ENCODE results near the gene DCLK1.

Gene DCLK1

DNA sequence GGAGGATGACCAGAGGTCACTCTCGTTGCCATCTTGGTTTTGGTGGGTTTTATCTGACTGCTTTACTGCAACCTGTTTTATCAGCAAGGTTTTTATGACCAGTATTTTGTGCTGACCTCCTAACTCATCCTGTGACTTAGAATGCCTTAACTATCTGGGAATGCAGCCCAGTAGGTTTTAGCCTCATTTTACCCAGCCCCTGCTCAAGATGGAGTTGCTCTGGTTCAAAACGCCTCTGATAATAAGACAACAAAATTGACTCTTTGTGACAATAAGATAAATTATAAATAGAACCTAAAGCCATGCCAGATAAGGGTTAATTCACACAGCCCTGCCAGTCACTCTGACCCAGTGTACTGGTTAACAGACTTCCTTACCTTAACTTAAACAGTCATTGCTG is 387.0 kb downstream of the DCLK1 start:
- no peaks in the 10 kb centered on the region for H3K4me1 ChIP-seq (ENCODE audit: control insufficient read depth, low read depth, low read length)
- H3K27me3 ChIP-seq (ENCODE audit: insufficient read depth, low read length, poor library complexity): no peaks in the 10 kb centered on the region
- no peaks in the 10 kb centered on the region for H3K79me1 ChIP-seq (ENCODE audit: low read length)
- H3K9ac ChIP-seq (ENCODE audit: low read length): no peak overlapping the region
- H3K23ac ChIP-seq (ENCODE audit: low read length): no peak overlapping the region
- no peaks in the 10 kb centered on the region for H3K79me2 ChIP-seq (ENCODE audit: control insufficient read depth, insufficient read depth, low read length)
- H4K8ac ChIP-seq (ENCODE audit: low read depth, low read length): no peak overlapping the region
- H2BK5ac ChIP-seq (ENCODE audit: low read length): no peak overlapping the region
- H4K5ac ChIP-seq (ENCODE audit: low read length): no peak overlapping the region
- H3K56ac ChIP-seq (ENCODE audit: low read length): no peak overlapping the region
- H2BK15ac ChIP-seq (replicated peaks; ENCODE audit: low read depth): no peak overlapping the region
- no peak overlapping the region for H2AK5ac ChIP-seq (ENCODE audit: low read length)
- no peak overlapping the region for H3K27ac ChIP-seq (ENCODE audit: low read depth, low read length)
- no peak overlapping the region for H3K4ac ChIP-seq (ENCODE audit: low read depth, low read length)
- H2BK120ac ChIP-seq (ENCODE audit: low read depth, low read length): no peak overlapping the region
- H3K4me2 ChIP-seq (ENCODE audit: low read length): no peak overlapping the region
- H3K4me3 ChIP-seq (ENCODE audit: low read length): no peak overlapping the region
- DNase-seq: no peak
- no CpG with 5 or more reads among the region's 2 CpGs for WGBS (ENCODE audit: extremely low coverage, insufficient coverage, low lambda C conversion rate)
- H3K36me3 ChIP-seq (ENCODE audit: control insufficient read depth, insufficient read depth, low read length): no peaks in the 10 kb centered on the region
- no peak overlapping the region for H3K18ac ChIP-seq (ENCODE audit: low read length)

DNA sequence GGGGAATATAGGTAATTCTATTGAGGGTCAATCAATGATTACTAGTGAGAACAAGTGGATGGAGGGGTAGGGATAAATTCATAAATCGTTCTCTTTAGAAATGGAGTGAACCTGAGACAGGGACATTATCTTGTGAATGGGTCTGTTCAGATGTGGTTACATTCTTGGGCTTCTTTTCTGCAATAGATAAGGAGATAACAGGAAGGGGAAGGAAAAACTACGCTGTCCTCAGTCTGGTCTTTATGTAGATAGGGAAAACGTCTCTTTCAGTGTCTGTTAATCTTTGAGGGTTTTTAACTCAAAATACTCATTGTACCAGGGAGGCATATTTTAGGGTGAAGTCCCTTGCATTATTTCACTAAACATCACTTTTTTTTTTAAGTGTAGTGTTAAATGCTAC is 388.0 kb downstream of the DCLK1 start:
- H3K27ac ChIP-seq (ENCODE audit: low read depth, low read length): no peak overlapping the region
- H3K9ac ChIP-seq (ENCODE audit: low read length): no peak overlapping the region
- H3K23ac ChIP-seq (ENCODE audit: low read length): no peak overlapping the region
- no peak overlapping the region for H3K4me2 ChIP-seq (ENCODE audit: low read length)
- H3K79me1 ChIP-seq (ENCODE audit: low read length): no peaks in the 10 kb centered on the region
- H3K79me2 ChIP-seq (ENCODE audit: control insufficient read depth, insufficient read depth, low read length): no peaks in the 10 kb centered on the region
- no peak overlapping the region for H3K4me3 ChIP-seq (ENCODE audit: low read length)
- H2AK5ac ChIP-seq (ENCODE audit: low read length): no peak overlapping the region
- no peak overlapping the region for H4K5ac ChIP-seq (ENCODE audit: low read length)
- DNase-seq: no peak
- H2BK120ac ChIP-seq (ENCODE audit: low read depth, low read length): no peak overlapping the region
- H3K27me3 ChIP-seq (ENCODE audit: insufficient read depth, low read length, poor library complexity): no peaks in the 10 kb centered on the region
- whole genome bisulfite sequencing (ENCODE audit: extremely low coverage, insufficient coverage, low lambda C conversion rate): no CpG with 5 or more reads among the region's 3 CpGs
- no peak overlapping the region for H4K8ac ChIP-seq (ENCODE audit: low read depth, low read length)
- H3K18ac ChIP-seq (ENCODE audit: low read length): no peak overlapping the region
- H3K4ac ChIP-seq (ENCODE audit: low read depth, low read length): no peak overlapping the region
- no peak overlapping the region for H2BK15ac ChIP-seq (replicated peaks; ENCODE audit: low read depth)
- H3K56ac ChIP-seq (ENCODE audit: low read length): no peak overlapping the region
- H3K4me1 ChIP-seq (ENCODE audit: control insufficient read depth, low read depth, low read length): no peaks in the 10 kb centered on the region
- H3K36me3 ChIP-seq (ENCODE audit: control insufficient read depth, insufficient read depth, low read length): no peaks in the 10 kb centered on the region
- H2BK5ac ChIP-seq (ENCODE audit: low read length): no peak overlapping the region

DNA sequence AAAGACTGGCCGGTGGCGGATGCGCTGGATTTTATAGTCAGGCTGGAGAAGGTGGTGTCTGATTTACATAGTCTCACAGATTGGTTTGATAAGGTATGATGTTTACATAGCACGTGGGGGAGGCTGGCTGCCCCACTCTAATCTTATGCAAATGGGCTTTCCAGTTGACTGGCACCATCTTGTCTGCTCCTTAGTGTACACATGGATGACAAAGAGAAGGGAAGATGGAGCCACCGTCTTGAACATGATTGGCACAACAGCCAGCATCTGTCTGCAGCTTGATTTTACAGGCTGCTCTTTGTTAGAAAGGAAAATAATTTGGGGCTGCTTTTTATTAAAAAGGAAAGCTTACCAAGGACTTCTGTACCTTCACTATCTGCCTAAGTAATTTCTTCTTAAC is 389.5 kb downstream of the DCLK1 start:
- Histone ChIP-seq H2BK5ac (ENCODE audit: low read length) (no peak overlapping the region), H3K4me1 (ENCODE audit: control insufficient read depth, low read depth, low read length) (no peaks in the 10 kb centered on the region), H2BK15ac (replicated peaks; ENCODE audit: low read depth) (no peak overlapping the region), H3K27me3 (ENCODE audit: insufficient read depth, low read length, poor library complexity) (no peaks in the 10 kb centered on the region), H4K5ac (ENCODE audit: low read length) (no peak overlapping the region), H3K9ac (ENCODE audit: low read length) (no peak overlapping the region), H3K79me2 (ENCODE audit: control insufficient read depth, insufficient read depth, low read length) (no peaks in the 10 kb centered on the region), H3K18ac (ENCODE audit: low read length) (no peak overlapping the region), H2AK5ac (ENCODE audit: low read length) (no peak overlapping the region), H3K4me2 (ENCODE audit: low read length) (no peak overlapping the region), H3K79me1 (ENCODE audit: low read length) (no peaks in the 10 kb centered on the region), H3K4me3 (ENCODE audit: low read length) (no peak overlapping the region), H2BK120ac (ENCODE audit: low read depth, low read length) (no peak overlapping the region), H3K56ac (ENCODE audit: low read length) (no peak overlapping the region), H3K36me3 (ENCODE audit: control insufficient read depth, insufficient read depth, low read length) (no peaks in the 10 kb centered on the region), H3K23ac (ENCODE audit: low read length) (no peak overlapping the region), H4K8ac (ENCODE audit: low read depth, low read length) (no peak overlapping the region), H3K4ac (ENCODE audit: low read depth, low read length) (no peak overlapping the region), H3K27ac (ENCODE audit: low read depth, low read length) (no peak overlapping the region)
- no peak for DNase-seq
- WGBS (ENCODE audit: extremely low coverage, insufficient coverage, low lambda C conversion rate): no CpG with 5 or more reads among the region's 5 CpGs

DNA sequence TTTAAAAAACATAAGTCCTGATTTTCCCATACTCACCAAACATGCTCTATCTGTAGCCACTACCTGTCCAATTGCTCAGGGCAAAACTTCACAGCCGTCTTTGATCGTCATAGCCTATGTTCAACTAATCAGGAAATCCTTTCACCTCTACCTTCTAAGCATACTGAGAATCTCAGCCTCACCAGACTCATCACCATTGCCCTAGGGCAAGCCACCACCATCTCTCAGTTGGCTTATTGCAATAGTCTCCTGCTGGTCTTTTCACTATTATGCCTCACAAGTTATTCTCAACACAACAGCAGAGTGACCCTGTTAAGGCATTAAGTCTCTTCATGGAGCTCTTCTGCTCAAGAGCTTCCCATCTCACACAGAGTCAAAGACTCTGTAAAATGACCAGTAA is 394.3 kb downstream of the DCLK1 start:
- H3K9ac ChIP-seq (ENCODE audit: low read length): no peak overlapping the region
- WGBS (ENCODE audit: extremely low coverage, insufficient coverage, low lambda C conversion rate): no CpG with 5 or more reads among the region's 2 CpGs
- no peak overlapping the region for H3K18ac ChIP-seq (ENCODE audit: low read length)
- DNase-seq: no peak
- no peaks in the 10 kb centered on the region for H3K79me1 ChIP-seq (ENCODE audit: low read length)
- no peak overlapping the region for H2AK5ac ChIP-seq (ENCODE audit: low read length)
- no peak overlapping the region for H3K4me3 ChIP-seq (ENCODE audit: low read length)
- no peak overlapping the region for H3K4me2 ChIP-seq (ENCODE audit: low read length)
- H3K56ac ChIP-seq (ENCODE audit: low read length): no peak overlapping the region
- H3K27ac ChIP-seq (ENCODE audit: low read depth, low read length): no peak overlapping the region
- no peaks in the 10 kb centered on the region for H3K79me2 ChIP-seq (ENCODE audit: control insufficient read depth, insufficient read depth, low read length)
- no peak overlapping the region for H4K8ac ChIP-seq (ENCODE audit: low read depth, low read length)
- H2BK5ac ChIP-seq (ENCODE audit: low read length): no peak overlapping the region
- no peak overlapping the region for H2BK120ac ChIP-seq (ENCODE audit: low read depth, low read length)
- no peaks in the 10 kb centered on the region for H3K27me3 ChIP-seq (ENCODE audit: insufficient read depth, low read length, poor library complexity)
- no peak overlapping the region for H3K23ac ChIP-seq (ENCODE audit: low read length)
- no peak overlapping the region for H4K5ac ChIP-seq (ENCODE audit: low read length)
- H3K36me3 ChIP-seq (ENCODE audit: control insufficient read depth, insufficient read depth, low read length): no peaks in the 10 kb centered on the region
- H3K4ac ChIP-seq (ENCODE audit: low read depth, low read length): no peak overlapping the region
- no peak overlapping the region for H2BK15ac ChIP-seq (replicated peaks; ENCODE audit: low read depth)
- H3K4me1 ChIP-seq (ENCODE audit: control insufficient read depth, low read depth, low read length): peaks cover 1% of the 10 kb centered on the region

DNA sequence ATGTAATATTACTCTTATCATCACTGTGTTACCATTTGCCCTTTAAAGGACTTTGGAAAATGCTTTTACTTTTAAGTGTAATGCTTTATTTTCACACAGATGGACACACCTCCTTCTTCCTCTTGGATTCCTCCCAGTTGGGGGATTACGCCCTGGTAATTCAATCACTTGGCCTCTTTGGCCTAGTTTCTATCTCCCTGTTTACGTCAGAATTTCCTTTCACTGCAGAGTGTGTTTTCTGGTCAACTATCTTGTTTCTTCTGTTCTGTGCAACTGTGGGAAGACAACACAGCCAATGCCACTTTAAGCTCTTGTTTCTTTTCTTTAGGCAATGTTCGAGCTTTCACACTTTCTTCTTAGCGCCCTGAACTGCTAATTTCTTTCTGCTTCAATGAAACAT is 397.4 kb downstream of the DCLK1 start:
- H3K4me2 ChIP-seq (ENCODE audit: low read length): no peak overlapping the region
- no peaks in the 10 kb centered on the region for H3K79me2 ChIP-seq (ENCODE audit: control insufficient read depth, insufficient read depth, low read length)
- no peak overlapping the region for H2BK120ac ChIP-seq (ENCODE audit: low read depth, low read length)
- H2BK15ac ChIP-seq (replicated peaks; ENCODE audit: low read depth): no peak overlapping the region
- no peak overlapping the region for H3K56ac ChIP-seq (ENCODE audit: low read length)
- H4K5ac ChIP-seq (ENCODE audit: low read length): no peak overlapping the region
- no peak overlapping the region for H3K9ac ChIP-seq (ENCODE audit: low read length)
- no peak overlapping the region for H3K4me3 ChIP-seq (ENCODE audit: low read length)
- no peak overlapping the region for H2BK5ac ChIP-seq (ENCODE audit: low read length)
- H3K79me1 ChIP-seq (ENCODE audit: low read length): no peaks in the 10 kb centered on the region
- no peak overlapping the region for H4K8ac ChIP-seq (ENCODE audit: low read depth, low read length)
- H3K23ac ChIP-seq (ENCODE audit: low read length): no peak overlapping the region
- no peak overlapping the region for H3K27ac ChIP-seq (ENCODE audit: low read depth, low read length)
- no peak for DNase-seq
- no peak overlapping the region for H3K4ac ChIP-seq (ENCODE audit: low read depth, low read length)
- H3K18ac ChIP-seq (ENCODE audit: low read length): no peak overlapping the region
- no peaks in the 10 kb centered on the region for H3K27me3 ChIP-seq (ENCODE audit: insufficient read depth, low read length, poor library complexity)
- no peak overlapping the region for H2AK5ac ChIP-seq (ENCODE audit: low read length)
- no CpG with 5 or more reads among the region's 4 CpGs for WGBS (ENCODE audit: extremely low coverage, insufficient coverage, low lambda C conversion rate)
- peaks cover 1% of the 10 kb centered on the region for H3K4me1 ChIP-seq (ENCODE audit: control insufficient read depth, low read depth, low read length)
- H3K36me3 ChIP-seq (ENCODE audit: control insufficient read depth, insufficient read depth, low read length): no peaks in the 10 kb centered on the region

DNA sequence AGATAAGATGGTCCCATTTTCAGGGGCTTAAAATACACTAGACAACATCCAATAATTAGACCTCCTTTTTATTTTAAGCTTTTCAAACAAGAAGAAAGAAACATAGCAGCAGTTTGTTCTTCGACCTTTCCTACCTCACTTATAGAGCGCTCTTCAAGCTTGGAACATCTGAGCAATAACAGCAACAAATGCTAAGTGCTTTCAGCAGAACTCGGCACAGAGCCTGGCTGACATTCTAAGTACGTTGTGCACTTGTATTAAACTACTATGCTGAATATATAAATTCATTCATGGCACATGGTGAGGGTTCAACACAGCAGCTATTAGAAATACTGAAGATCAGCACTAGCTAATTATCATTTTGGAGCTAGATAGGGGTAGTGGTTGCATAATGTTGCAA is 398.6 kb downstream of the DCLK1 start:
- Histone ChIP-seq H3K79me2 (ENCODE audit: control insufficient read depth, insufficient read depth, low read length) (no peaks in the 10 kb centered on the region), H2AK5ac (ENCODE audit: low read length) (no peak overlapping the region), H3K27me3 (ENCODE audit: insufficient read depth, low read length, poor library complexity) (no peaks in the 10 kb centered on the region), H3K4ac (ENCODE audit: low read depth, low read length) (no peak overlapping the region), H2BK15ac (replicated peaks; ENCODE audit: low read depth) (no peak overlapping the region), H2BK120ac (ENCODE audit: low read depth, low read length) (no peak overlapping the region), H4K8ac (ENCODE audit: low read depth, low read length) (no peak overlapping the region), H3K36me3 (ENCODE audit: control insufficient read depth, insufficient read depth, low read length) (no peaks in the 10 kb centered on the region), H3K4me3 (ENCODE audit: low read length) (no peak overlapping the region), H3K4me2 (ENCODE audit: low read length) (no peak overlapping the region), H3K4me1 (ENCODE audit: control insufficient read depth, low read depth, low read length) (peaks cover 1% of the 10 kb centered on the region), H2BK5ac (ENCODE audit: low read length) (no peak overlapping the region), H3K18ac (ENCODE audit: low read length) (no peak overlapping the region), H3K79me1 (ENCODE audit: low read length) (no peaks in the 10 kb centered on the region), H4K5ac (ENCODE audit: low read length) (no peak overlapping the region), H3K27ac (ENCODE audit: low read depth, low read length) (no peak overlapping the region), H3K9ac (ENCODE audit: low read length) (no peak overlapping the region), H3K56ac (ENCODE audit: low read length) (no peak overlapping the region), H3K23ac (ENCODE audit: low read length) (no peak overlapping the region)
- DNase-seq: no peak
- no CpG with 5 or more reads among the region's 4 CpGs for whole genome bisulfite sequencing (ENCODE audit: extremely low coverage, insufficient coverage, low lambda C conversion rate)

Measured in mesendoderm (in vitro differentiated cells).